HG03520 (cell line): Measurements from ENCODE around the gene CEP126.
"Not testable (repeated sequence)": the region's sequence is repeated elsewhere in the genome, so short reads cannot be mapped to it uniquely, and the experiment has no call there.

Experiments
- ATAC-seq: cut with Tn5 transposase; IDR thresholded peaks from one replicate; pipeline ENCODE4 v1.9.1; 2021; ENCODE audit warnings: mild to moderate bottlenecking, moderate library complexity; ENCODE audit not compliant: unreplicated experiment

CEP126 gene

DNA sequence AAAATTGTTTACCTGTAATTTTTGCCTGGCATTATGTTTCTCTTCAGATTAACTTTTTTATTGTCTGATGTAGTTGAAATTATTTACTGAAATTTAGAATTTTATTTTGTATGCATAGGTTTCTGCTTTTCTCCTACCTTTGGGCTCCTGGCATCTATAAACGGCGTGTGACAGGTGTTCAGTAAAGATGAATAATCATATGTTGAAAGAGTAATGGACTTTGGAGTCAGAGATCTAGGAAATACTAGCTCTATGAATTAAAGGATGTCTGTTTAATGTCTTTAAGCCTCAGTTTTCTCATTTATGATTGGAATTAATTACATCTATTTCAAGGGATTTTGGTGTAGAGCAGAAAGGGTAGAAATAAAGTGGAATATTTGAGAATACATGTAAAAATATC, 8.7 kb downstream of the CEP126 start:
- ATAC-seq = no peak

DNA sequence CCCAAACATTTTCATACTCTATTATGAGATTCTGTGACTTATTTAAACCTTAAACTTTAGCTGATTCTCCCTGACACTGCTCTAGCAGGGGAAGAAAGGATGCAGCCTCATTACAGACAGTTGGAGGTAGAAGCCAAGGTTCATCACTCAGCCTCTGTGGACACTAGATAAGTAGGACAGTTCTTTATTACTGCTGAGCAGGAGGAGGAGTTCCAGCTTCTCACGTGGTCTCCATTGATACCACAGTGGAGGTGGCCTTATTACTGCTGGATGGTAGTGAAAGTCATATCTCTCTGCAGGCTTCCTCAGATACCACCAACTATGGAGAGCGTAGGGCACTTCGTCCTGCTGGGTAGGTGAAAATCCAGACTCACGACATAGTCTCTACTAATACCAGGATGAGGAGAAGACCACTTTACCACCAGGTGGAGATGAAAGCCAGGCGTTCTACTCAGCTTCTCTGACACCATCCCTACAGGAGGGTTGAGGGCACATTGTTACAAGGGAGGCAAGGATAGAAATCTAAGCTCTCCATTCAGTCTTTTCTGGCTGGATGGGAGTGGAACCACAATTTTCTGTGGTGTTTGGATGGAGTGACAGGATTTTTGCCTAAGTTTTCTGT, 14.6 kb downstream of the CEP126 start:
- ATAC-seq = no peak

DNA sequence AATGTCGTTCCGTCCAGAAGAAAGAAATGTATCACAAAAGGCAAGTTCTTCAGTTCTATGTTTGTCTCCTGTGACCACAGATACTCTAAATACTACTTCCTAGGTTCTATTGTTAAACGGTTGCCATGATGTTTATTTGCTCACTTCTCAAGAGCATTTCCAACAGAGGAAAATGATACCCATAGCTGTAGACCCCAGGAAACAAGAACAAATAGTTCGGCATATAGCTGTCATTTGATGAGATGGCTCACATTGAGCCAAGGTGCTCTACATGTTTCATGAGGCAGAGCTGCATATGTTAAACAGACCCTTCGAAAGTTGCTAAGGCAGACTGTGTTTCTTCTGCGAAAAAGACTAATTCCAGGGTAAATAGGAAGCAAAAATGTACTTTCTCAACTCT, 16.9 kb downstream of the CEP126 start:
- no peak for ATAC-seq

DNA sequence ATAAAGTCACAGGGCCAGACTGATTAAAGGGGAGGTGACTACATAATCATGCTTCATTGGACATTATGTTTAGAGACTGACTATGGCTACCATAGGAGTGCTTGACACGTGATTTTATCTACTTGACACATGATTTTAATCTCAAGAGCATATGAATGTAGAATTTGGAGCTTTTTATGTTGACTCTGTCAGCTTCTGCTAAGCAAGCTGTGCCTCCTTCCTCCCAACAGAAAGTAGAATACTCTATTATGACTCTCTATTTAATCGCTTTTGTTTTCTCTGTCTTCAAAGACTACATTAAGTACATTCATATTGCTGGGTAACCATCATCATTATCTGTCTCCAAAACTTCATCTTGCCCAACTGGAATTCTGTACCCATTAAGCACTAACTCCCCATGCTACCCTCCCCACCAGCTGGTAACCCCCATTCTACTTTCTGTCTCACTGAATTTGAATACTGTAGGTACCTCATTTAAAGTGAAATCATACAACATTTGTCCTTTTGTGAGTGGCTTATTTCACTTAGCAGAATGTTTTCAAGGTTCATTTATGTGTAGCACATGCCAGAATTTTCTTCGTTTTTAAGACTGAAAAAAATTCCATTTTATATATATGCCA, 26.2 kb downstream of the CEP126 start:
- no peak for ATAC-seq

DNA sequence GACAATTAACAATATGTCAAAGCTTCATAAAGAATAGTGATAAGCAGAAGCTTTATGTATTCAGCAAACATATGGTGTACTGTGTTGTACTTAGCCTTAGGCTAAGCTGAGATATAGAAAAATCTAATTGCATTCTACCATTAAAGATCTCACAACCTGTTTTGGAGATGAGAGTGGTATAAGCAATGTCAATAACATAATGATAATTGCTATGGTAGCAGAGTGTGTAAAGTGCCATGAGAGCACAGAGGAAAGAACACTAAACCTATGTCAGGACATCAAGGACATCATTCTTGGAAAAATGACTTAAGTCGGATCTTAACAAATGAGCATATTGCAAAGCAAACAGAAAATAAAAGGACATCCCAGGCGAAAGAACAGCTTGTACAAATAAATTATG, 30.1 kb downstream of the CEP126 start:
- ATAC-seq = no peak

DNA sequence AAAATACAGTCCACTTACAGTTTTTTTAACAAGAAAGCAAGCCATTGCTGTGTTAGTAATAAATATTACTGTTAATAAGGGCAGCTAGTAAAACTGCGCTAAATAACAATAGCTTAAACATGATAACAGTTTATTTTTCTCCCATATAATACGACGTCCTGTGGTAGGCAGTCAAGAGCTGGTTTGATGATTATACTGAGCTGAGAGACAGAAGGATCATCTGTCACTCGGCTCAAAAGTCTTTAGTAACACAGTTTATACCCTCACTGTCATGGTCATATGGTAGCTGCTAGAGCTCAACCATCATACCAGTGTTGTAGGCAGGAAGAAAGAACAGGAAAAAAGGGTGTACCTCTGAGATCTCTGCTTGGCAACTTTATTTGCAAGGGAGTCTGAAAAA, 30.6 kb downstream of the CEP126 start:
- no peak for ATAC-seq

DNA sequence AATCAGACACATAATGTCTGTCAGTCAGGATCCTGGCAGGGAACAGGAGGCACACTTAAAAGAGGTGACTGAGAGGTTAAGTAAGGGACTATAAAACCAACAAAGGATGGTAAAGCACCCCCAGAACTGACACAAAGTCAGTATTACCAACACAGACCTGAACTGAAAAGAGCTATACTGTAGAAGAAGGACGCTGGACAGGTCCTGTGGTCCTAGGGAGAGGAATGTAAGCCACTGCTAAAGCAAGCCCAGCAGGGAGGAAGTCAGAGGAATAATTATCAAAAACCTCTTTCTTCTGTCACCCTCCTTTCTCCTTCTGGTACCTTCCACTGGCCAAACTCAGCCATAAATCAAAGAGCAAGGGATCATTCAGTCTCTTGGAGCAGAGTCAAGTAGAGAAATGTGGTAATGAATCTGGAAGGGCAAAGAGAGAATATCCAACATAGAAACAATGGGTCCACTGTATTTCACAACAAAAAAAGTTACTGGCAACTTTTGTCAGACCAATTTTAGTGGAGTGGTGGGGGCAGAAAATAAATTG, 34.9 kb downstream of the CEP126 start:
- no peak for ATAC-seq

DNA sequence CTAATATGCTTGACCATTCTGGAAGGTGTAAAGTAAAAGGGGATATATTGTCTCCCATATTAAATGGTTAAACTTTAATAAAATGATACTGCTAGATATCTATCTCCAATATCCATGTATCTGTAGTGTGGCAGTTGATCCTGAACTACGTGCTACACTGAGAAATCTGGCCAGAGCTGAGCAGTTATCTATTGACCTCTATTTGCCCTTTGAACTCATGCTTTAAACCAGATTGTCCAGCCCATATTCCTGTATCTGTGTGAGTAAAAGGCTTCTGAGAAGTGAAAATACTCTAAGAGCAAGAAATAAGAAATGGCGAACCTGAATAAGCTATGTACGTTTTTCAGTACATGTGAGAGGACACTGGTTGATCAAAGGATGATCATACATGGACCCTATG, 40.5 kb downstream of the CEP126 start:
- ATAC-seq = no peak

DNA sequence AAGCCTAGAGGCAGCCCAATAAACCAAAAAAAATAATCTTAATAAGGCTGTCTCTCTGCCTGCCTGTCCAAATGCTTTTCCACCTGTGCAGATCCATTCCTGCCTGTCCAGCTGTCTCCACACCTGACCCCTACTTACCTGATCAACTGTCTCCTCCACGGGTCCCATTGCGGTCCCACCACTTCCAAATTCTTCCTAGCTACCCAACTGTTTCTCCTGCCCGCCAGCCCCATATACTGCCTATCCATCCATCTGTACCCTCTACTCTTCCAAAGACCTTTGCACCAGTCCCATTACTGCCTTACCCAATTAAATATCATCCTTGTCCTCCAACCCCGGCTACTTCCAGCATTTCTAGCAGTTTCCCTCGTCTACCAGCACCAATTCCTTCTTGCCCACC, 40.9 kb downstream of the CEP126 start:
- no peak for ATAC-seq

DNA sequence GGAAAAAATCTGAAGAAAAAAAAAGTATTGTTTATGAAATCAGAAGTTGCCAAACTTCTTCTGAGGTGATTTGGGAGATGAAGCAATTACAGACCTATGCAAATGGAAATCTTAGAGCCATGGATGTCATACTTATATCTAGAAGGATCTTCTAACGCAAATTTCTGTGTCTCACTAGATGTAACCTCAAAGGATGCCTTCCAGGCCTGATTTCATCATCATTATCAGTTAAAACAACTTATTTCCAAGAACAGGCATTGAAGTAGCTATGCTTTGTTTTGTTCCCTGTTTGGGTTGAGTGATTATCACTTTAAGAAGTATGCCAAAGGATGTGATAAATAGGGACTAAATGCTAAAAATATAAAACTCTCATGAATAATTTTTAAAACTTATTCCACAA, 45.4 kb downstream of the CEP126 start:
- no peak for ATAC-seq

DNA sequence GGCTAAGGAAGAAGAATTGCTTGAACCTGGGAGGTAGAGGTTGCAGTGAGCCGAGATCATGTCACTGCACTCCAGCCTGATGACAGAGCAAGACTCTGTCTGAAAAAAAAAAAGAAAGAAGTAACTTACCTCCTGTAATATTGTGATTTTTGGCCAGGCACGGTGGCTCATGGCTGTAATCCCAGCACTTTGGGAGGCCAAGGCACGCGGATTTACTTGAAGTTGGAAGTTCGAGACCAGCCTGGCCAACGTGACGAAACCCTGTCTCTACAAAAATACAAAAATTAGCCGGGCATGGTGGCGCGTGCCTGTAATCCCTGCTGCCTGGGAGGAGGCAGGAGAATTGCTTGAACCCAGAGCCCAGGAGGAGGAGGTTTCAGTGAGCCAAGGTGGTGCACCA, 49.4 kb downstream of the CEP126 start:
- not testable (repeated sequence) for ATAC-seq

DNA sequence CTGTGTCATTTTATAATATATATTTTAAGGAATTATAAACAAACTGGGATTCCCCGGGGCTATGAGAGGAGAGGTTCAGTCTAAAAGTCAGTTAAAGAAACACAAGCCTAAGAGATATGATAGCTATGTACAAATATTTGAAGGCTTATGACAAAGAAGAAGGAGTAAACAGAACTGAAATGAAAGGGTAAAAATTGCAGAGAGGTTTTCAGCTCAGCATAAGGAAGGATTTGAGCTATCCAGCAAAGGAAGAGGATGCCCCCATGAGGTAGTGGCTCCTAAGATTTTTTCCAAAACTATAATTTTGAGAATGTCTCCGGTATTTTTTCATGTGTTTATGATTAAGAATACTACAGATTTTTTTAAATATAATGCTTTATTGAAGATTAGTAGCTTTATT, 59.4 kb downstream of the CEP126 start:
- ATAC-seq = no peak

DNA sequence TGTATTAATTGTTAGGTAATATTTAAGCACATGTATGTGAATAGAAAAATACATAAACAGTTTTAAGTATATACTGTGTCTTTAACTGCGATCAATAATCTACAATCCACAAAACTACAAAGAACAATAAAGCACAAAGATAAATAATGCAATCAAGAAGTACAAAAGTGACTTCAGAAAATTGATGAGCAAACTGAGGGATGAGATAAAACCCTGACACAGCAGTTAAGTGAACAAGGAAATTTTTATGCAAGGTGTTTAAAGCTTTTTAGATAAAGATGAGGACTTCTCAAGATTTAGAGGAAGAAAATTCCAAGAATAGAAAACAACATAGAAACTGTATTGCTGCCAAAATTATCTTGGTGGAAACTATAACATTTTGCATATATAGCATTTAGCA, 60.0 kb downstream of the CEP126 start:
- no peak for ATAC-seq

DNA sequence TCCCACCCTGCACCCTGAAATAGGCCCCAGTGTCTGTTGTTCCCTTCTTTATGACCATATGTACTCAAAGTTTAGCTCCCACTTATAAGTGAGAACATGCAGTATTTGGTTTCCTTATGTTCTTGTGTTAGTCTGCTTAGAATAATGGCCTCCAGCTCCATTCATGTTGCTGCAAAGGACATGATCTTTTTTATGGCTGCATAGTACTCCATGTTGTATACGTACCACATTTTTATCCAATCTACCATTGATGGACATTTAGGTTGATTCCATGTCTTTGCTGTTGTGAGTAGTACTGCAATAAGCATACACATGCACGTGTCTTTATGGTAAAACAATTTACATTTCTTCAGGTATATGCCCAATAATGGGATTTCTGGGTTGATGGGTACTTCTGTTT, 60.9 kb downstream of the CEP126 start:
- ATAC-seq = no peak

DNA sequence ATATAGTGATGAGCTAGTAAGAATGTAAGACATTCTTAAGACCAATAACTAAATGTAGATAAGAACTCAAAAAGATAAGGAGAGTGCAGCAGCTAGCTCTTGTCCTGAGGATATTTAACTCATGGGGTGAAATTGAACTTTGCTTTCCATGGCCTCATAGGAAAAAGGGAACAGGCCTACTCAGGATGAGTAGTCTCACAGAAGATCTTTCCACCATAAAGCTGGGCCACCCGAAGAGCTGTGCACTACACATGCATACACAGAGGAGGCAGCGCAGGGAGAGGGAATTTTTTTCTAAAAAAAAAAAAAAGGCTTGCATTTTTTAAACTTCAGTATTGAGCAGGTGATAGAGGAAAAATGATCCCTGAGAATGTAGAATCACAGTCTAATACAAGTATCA, 72.6 kb downstream of the CEP126 start:
- ATAC-seq = no peak

DNA sequence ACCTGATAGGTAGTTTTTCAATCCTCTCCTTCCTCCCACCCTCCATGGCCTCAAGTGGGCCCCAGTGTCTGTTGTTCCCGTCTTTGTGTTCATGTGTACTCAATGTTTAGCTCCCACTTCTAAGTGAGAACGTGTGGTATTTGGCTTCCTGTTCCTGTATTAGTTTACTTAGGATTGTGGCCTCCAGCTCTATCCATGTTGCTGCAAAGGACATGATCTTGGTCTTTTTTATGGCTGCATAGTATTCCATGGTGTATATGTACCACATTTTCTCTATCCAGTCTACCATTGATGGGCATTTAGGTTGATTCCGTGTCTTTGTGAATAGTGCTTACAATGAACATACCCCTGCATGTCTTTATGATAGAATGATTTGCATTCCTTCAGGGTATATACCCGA, 78.4 kb downstream of the CEP126 start:
- ATAC-seq = no peak

DNA sequence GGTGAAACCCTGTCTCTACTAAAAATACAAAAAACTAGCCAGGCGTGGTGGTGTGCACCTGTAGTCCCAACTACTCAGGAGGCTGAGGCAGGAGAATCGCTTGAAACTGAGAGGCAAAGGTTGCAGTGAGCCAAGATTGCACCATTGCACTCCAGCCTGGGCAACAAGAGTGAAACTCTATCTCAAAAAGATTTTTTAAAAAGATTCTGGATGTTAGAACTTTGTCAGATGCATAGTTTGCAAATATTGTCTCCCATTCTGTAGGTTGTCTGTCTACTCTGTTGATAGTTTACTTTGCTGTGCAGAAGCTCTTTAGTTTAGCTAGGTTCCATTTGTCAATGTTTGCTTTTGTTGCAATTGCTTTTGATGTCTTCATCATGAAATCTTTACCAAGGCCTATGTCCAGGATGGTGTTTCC, 79.3 kb downstream of the CEP126 start:
- not testable (repeated sequence) for ATAC-seq

DNA sequence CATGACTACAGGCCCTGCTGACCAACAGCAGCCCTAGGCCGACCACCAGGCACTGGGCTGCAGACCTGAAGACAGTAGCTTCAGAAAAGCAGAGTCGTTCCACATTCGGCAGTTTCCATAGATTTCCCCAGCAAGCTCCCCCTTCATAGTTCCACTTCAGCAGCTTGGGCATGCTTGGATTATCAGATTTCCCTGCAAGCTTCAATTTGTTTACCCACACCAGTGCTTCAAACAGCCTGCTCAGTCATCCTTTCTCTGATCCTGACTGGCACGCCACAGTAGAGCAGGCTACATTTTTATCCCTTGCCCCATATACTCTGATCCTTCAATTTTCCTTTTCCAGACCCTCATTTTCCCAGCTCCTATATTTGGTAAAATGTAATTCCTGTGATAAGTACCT, 81.3 kb downstream of the CEP126 start:
- no peak for ATAC-seq

DNA sequence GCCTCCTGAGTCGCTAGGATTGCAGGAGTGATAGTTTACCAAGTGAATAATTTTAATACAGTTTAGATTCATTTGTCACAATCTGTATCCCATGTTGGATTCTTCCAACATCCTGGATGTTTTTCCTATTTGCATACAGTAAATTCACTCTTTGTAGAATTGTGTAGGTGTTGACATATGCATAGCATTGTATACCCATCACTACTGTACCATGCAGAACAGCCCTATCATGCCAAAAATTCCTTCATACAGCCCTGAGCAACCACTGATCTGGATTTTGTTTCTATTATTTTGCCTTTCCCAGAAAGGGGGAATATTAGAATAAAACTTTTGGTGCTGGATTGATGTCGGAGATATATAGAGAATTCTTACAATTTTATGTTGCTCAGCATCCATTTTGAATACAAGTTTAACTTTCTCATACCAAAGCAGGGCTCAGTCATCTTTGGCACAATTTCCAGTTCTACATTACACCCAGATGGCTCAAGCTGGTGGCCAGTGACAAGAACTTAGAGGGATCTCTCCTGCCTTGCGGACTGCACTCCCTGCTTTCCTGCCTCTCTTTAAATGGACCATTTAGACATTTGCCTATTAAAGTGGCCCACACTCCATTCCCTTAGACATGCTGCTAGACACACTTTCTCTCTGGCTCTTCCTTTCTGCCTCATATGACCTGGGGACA, 87.0 kb downstream of the CEP126 start:
- ATAC-seq = no peak

DNA sequence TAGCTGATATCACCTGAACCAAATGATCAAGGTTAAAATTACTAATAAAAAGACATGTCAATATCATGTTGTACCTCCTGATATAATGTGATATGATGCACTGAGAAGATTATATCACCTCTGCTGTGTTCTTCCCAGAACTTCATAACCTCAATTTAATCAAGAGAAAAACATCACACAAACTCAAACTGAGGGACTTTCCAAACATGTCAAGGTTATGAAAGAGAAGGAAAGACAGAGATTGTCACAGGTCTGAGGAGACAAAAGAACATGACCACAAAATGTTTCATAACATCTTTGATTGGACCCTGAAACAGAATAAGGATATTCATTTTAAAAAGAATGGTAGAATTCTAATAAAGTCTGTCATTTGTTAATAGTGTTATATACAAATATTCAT, 89.4 kb downstream of the CEP126 start:
- no peak for ATAC-seq

DNA sequence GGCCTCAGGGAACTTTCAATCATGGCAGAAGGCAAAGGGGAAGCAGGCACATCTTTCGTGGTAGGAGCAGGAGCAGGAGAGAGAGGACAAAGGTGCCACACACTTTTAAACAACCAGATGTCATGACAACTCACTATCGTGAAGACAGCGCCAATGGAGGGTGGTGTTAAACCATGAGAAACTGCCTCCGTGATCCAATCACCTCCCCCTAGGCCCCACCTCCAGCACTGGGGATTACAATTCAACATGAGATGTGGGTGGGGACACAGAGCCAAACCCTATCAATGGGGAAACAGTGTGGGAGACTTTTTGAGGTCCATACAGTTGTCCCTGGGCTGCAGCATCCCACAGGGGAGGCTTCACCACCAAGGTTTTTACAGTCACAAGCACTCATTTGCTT, 90.5 kb downstream of the CEP126 start:
- ATAC-seq = no peak

DNA sequence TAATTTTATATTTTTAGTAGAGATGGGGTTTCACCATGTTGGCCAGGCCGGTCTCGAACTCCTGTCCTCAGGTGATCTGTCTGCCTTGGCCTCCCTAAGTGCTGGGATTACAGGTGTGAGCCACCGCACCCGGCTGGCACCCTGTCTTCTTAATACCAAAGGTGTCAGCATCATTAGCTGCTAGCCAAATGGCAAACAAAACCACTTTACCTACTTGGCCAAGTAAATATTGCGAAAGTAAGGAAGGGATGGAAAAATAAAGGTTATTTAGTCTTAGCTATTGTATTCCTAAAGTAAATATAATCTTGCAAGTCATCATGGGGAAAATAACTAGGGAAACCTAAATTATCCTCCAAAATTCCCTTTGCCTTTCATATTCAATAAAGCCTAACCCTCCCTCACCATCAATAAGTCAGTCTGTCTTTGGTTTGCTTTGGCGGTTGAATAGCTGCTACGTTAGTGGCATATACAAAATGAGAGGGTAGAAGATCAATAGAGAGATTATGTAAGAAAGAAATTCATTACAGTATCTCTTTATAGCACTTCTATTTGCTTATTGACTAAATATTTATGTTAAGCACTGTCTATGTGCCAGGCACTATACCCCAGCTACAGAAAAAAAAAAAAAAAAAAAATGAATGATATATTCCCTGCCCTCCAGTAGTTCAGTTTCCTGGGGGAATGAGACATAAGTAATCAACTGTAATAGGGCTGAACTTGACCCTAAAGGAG, 92.2 kb downstream of the CEP126 start:
- ATAC-seq = no peak
